H1 (cell line): ENCODE measurements around the gene ZRANB3. TPM values are rescaled to one million over a fixed set of nuclear protein-coding genes. Genes with fewer than 3 reads are reported as not detected.

Source experiments
- BRCA1 ChIP-seq: IDR thresholded peaks from 2 replicates; pipeline ENCODE4 v1.6.1; 2012; ENCODE audit warnings: low read depth, low read length, improper control_type of control experiment
- CHD7 ChIP-seq: fragments of 300-600 bp; sonication (generic); IDR thresholded peaks from 2 replicates; pipeline ENCODE4 v1.7.1; 2012; ENCODE audit warnings: low read length, moderate library complexity, mild to moderate bottlenecking, inconsistent platforms; ENCODE audit not compliant: insufficient replicate concordance
- POLR2AphosphoS5 ChIP-seq: IDR thresholded peaks from 2 replicates; pipeline ENCODE4 v1.6.1; 2011; ENCODE audit warnings: low read depth, low read length
- RBBP5 ChIP-seq: IDR thresholded peaks from 2 replicates; pipeline ENCODE4 v1.7.1; 2012; ENCODE audit warnings: low read depth, mild to moderate bottlenecking, inconsistent platforms, low read length, moderate library complexity, borderline replicate concordance
- SAP30 ChIP-seq: fragments of 300-600 bp; sonication (generic); IDR thresholded peaks from 2 replicates; pipeline ENCODE4 v1.7.1; 2012; ENCODE audit warnings: low read length, moderate library complexity, mild to moderate bottlenecking, inconsistent platforms; ENCODE audit not compliant: insufficient read depth, insufficient replicate concordance
- SIN3A ChIP-seq, 2 experiments: IDR thresholded peaks in 1 of 2; conservative IDR thresholded peaks in 1 of 2; 2 replicates each; pipeline ENCODE4 v1.6.1; 2011 to 2012; ENCODE audit warnings: low read length in 2 of 2, improper control_type of control experiment in 1 of 2, low read depth in 1 of 2, mild to moderate bottlenecking in 1 of 2
- SP4 ChIP-seq: IDR thresholded peaks from 2 replicates; pipeline ENCODE4 v1.6.1; 2012; ENCODE audit warnings: low read length, inconsistent platforms
- ZNF274 ChIP-seq: IDR thresholded peaks from 2 replicates; pipeline ENCODE4 v1.7.0; 2012; ENCODE audit warnings: low read length, borderline replicate concordance; ENCODE audit errors: extremely low read depth
- polyA plus RNA-seq, 7 experiments: library from polyadenylated mRNA; depleted of rRNA in 3 of 7; stranded (reverse) in 5 of 7; unstranded in 2 of 7; fragments of >200 nt in 5 of 7; fragments of 200-250 nt in 2 of 7; gene quantifications; 1 replicate in 5 of 7; 2 replicates in 1 of 7; 4 replicates in 1 of 7; pipeline versions ENCODE4 v1.2.1 to v1.2.3, GENCODE V29; 2011 to 2013; ENCODE audit warnings: missing spikeins in 2 of 7, mixed read lengths in 2 of 7
- total RNA-seq: library from RNA; stranded (reverse); fragmentation: NEBNext Ultra II Directional; extraction: Animal tissue kit (Norgen Biotek cat#: 25700); gene quantifications from 2 replicates; pipeline ENCODE4 v1.2.1, GENCODE V29; 2021

The ZRANB3 gene
- total and polyA plus RNA-seq, 2 of the 8 experiments (the other 6 are each of a cell fraction or from before 2014, with no cell fraction given): 4.5 to 19.3 TPM

GRCh38 chr2:135265960-135266490 lies 265.0 kb downstream of the ZRANB3 start (continued):
- no peak for TF ChIP-seq CHD7
- no peak for TF ChIP-seq SIN3A (conservative IDR thresholded peaks at IDR 0.05 in 1 of 2, IDR thresholded peaks at IDR 0.05 in 1 of 2; ENCODE audit: low read depth in 1 of 2, low read length in 2 of 2)
- TF ChIP-seq SP4: no peak
- no peak for TF ChIP-seq RBBP5
- TF ChIP-seq POLR2AphosphoS5: no peak
- no peak for TF ChIP-seq SAP30
- no peak for TF ChIP-seq ZNF274
- TF ChIP-seq BRCA1: no peak
